HepG2 (cell line): ENCODE measurements around the gene DNAJB11. TPM values are rescaled to one million over a fixed set of nuclear protein-coding genes. Genes with fewer than 3 reads are reported as not detected.

Source experiments
- BHLHE40 ChIP-seq: IDR thresholded peaks from 2 replicates; pipeline ENCODE4 v1.6.1; 2011; ENCODE audit warnings: low read length, improper control_type of control experiment
- CBX2 ChIP-seq, 2 experiments: fragments of 200-600 bp in 1 of 2; sonication (generic); formaldehyde crosslinking in 1 of 2; IDR thresholded peaks; 2 replicates each; pipeline versions ENCODE4 v1.7.0 to v1.8.1; 2018 to 2022; ENCODE audit warnings: low read depth in 2 of 2, low read length in 1 of 2, mild to moderate bottlenecking in 1 of 2, missing genetic modification reagents in 1 of 2
- CEBPZ ChIP-seq: IDR thresholded peaks from 2 replicates; pipeline ENCODE4 v1.6.1; 2012; ENCODE audit warnings: low read length, improper control_type of control experiment
- FOXJ3 ChIP-seq: sonication (generic); formaldehyde crosslinking; IDR thresholded peaks from 2 replicates; pipeline ENCODE4 v1.4.0; 2020; ENCODE audit warnings: missing genetic modification reagents, mild to moderate bottlenecking, borderline replicate concordance
- GPBP1L1 ChIP-seq: sonication (generic); formaldehyde crosslinking; IDR thresholded peaks from 2 replicates; pipeline ENCODE4 v1.5.0; 2020; ENCODE audit warnings: mild to moderate bottlenecking, missing genetic modification reagents
- HDAC1 ChIP-seq: sonication (generic); formaldehyde crosslinking; IDR thresholded peaks from 2 replicates; pipeline ENCODE4 v1.5.1; 2020; ENCODE audit warnings: mild to moderate bottlenecking, missing genetic modification reagents
- KDM1A ChIP-seq: IDR thresholded peaks from 2 replicates; pipeline ENCODE4 v1.6.1; 2016; ENCODE audit warnings: missing compliant biosample characterization
- NFRKB ChIP-seq: fragments of 450-650 bp; IDR thresholded peaks from 2 replicates; pipeline ENCODE4 v1.6.1; 2017
- UBTF ChIP-seq: sonication (generic); formaldehyde crosslinking; IDR thresholded peaks from 2 replicates; pipeline ENCODE4 v1.4.0; 2020; ENCODE audit warnings: mild to moderate bottlenecking, missing genetic modification reagents
- ZNF280B ChIP-seq: sonication (generic); formaldehyde crosslinking; IDR thresholded peaks from 2 replicates; pipeline ENCODE4 v1.5.0; 2020; ENCODE audit warnings: missing genetic modification reagents, mild to moderate bottlenecking, borderline replicate concordance
- ZNF343 ChIP-seq: sonication (generic); formaldehyde crosslinking; IDR thresholded peaks from 2 replicates; pipeline ENCODE4 v1.4.0; 2020; ENCODE audit warnings: mild to moderate bottlenecking, missing genetic modification reagents
- ZNF503 ChIP-seq: sonication (generic); formaldehyde crosslinking; IDR thresholded peaks from 2 replicates; pipeline ENCODE4 v1.4.0; 2020; ENCODE audit warnings: missing genetic modification reagents
- ZNF530 ChIP-seq: sonication (generic); formaldehyde crosslinking; IDR thresholded peaks from 2 replicates; pipeline ENCODE4 v1.5.0; 2020; ENCODE audit warnings: low read depth, mild to moderate bottlenecking, missing genetic modification reagents
- ZNF691 ChIP-seq: sonication (generic); formaldehyde crosslinking; IDR thresholded peaks from 2 replicates; pipeline ENCODE4 v1.4.0; 2020; ENCODE audit warnings: missing genetic modification reagents, low read depth, mild to moderate bottlenecking, borderline replicate concordance
- ZNF724P ChIP-seq: sonication (generic); formaldehyde crosslinking; IDR thresholded peaks from 2 replicates; pipeline ENCODE4 v1.8.0; 2022; ENCODE audit warnings: missing genetic modification reagents, borderline replicate concordance
- ZNF737 ChIP-seq: sonication (generic); formaldehyde crosslinking; IDR thresholded peaks from 2 replicates; pipeline ENCODE4 v1.5.0; 2020; ENCODE audit warnings: missing genetic modification reagents, mild to moderate bottlenecking, borderline replicate concordance
- ZNF790 ChIP-seq: sonication (generic); formaldehyde crosslinking; IDR thresholded peaks from 2 replicates; pipeline ENCODE4 v1.8.0; 2022; ENCODE audit warnings: missing genetic modification reagents, mild to moderate bottlenecking, borderline replicate concordance
- polyA plus RNA-seq, 8 experiments: library from polyadenylated mRNA; depleted of rRNA in 3 of 8; stranded (reverse) in 7 of 8; unstranded in 1 of 8; fragments of >200 nt; fragmentation: Illumina TruSeq in 4 of 8; extraction: Trizol in 4 of 8; gene quantifications; 2 replicates each; pipeline versions ENCODE4 v1.2.1 to v1.2.3, GENCODE V29; 2011 to 2016; ENCODE audit warnings: low read depth in 4 of 8, missing spikeins in 1 of 8, mixed read lengths in 1 of 8; ENCODE audit not compliant: insufficient read depth in 1 of 8
- total RNA-seq, 5 experiments: library from RNA; depleted of rRNA; stranded (reverse); fragments of >200 nt; fragmentation: Illumina TruSeq; extraction: Trizol; gene quantifications; 2 replicates each; pipeline ENCODE4 v1.2.3, GENCODE V29; 2016; ENCODE audit warnings: low read depth in 1 of 5

DNAJB11 gene
- total and polyA plus RNA-seq, 2 of the 13 experiments (the other 11 are each of a cell fraction or from before 2014, with no cell fraction given), result 41.0 to 132 TPM

- TF ChIP-seq ZNF280B (no peak), ZNF503 (CRISPR knock-in tag) (peak; percentile 72; the same call in 1 of the 2 replicates), ZNF724P (CRISPR knock-in tag) (no peak), BHLHE40 (no peak), CEBPZ (no peak), ZNF530 (CRISPR knock-in tag) (no peak), ZNF343 (CRISPR knock-in tag) (no peak), ZNF790 (CRISPR knock-in tag) (no peak), GPBP1L1 (CRISPR knock-in tag) (no peak), NFRKB (no peak), KDM1A (no peak), CBX2 (IDR thresholded peaks at IDR 0.05; ENCODE audit: low read depth, low read length) (no peak), CBX2 (CRISPR knock-in tag; IDR thresholded peaks at IDR 0.05; ENCODE audit: low read depth) (no peak), UBTF (CRISPR knock-in tag) (0 out of 2 replicates have a peak, but pooled peaks have one; percentile 13), ZNF691 (no peak; the same call in 1 of the 2 replicates), ZNF737 (CRISPR knock-in tag) (no peak), FOXJ3 (CRISPR knock-in tag) (peak; percentile 41; the same call in 1 of the 2 replicates), HDAC1 (CRISPR knock-in tag) (no peak)
These were observed 28.7 kb downstream of the DNAJB11 start (continued) for GRCh38 chr3:186599142-186599784.
